GM19238 (cell line): ENCODE data around the gene TMA7B.
"Not testable (repeated sequence)": the region's sequence is repeated elsewhere in the genome, so short reads cannot be mapped to it uniquely, and the experiment has no call there.

ENCODE experiments used
- DNase-seq: peaks from one replicate; pipeline ENCODE4 v3.0.0; 2011; ENCODE audit warnings: low spot score; ENCODE audit not compliant: insufficient read length

The TMA7B gene

DNA sequence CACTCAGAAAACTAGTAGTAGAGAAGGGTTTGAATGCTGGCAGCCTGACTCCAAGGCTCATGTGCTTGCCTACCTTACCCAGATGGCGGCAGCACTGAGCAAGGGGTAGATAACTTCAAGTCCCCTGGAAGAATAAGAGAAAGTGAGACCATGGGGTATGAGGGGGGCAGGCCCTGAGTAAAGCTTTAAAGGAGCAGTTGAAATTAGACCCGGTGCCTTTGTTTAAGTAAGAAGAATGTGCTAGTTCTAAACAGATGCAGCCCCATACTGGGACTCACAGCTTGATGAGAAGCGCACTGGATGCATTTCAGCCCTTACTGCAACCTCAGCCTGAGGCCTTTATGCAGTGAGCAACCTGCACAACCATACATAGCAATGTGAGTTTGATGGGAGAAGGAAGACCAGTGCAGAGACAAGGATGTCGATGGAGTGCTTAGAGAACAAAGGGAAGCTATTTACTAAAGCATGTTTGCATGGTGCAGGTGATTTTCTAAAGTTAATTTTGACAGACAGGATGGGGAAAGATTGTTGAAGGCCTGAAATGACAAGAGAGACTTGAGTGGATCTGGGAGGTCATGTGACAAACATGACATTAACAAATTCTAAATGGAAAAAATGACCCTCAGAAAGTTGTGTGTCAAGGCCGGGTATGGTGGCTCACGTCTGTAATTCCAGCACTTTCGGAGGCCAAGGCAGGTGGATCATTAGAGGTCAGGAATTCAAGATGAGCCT, 27.1 kb upstream of the TMA7B start:
- no peak for DNase-seq

DNA sequence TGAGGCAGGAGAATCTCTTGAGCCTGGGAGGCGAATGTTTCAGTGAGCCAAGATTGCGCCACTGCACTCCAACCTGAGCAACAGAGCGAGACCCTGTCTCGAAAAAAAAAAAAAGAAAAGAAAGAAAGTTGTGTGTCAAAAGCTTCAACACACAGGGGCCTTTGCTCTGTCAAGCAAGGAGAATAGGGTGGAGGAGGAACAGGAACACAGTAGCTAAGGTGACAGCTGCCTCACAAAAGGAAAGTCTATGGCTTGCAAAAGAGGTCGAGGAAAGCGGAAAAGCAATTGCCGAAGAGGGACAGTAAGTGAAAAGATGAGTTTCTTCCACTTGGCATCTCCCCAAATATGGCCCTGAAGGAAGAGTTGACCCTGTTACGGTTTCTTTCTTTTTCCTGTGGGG, 26.5 kb upstream of the TMA7B start:
- DNase-seq: no peak

DNA sequence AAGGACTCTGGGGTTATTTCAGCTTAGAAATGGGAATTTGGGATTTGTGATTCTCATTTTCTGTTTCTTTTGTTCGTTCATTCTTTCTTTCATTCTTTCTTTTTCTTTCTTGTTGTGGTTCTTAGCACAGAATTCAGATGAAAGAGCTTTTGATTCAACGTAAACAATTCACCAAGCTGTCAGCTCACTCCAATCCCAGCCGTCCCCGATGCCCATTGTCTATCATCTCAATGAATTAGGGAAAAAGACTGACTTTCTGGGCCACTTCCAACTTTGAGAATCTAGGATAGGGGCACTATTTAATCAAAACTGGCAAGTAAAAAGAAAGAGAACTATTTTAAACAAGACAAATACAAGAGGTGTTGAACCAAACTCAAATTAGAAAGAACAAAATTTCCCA, 25.1 kb upstream of the TMA7B start:
- no peak for DNase-seq

DNA sequence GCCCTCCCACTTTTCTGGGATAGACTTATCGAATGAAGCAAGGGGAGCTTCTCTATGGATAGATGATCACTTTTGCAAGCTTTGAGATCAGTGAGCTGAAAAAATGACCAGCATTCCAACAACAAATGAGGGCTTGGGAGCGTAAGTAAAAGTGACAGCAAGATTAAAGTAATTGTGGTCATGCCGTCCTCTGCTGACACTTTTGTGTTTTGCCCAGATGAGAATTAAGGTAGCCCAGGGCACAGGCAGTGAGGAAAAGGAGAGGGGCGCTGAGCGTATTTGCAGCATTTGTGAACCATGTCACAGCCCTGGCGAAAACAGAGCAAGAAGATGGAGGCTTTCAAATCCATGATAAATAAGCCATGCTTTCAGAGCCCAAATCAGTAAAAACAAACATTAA, 24.6 kb upstream of the TMA7B start:
- DNase-seq: no peak

DNA sequence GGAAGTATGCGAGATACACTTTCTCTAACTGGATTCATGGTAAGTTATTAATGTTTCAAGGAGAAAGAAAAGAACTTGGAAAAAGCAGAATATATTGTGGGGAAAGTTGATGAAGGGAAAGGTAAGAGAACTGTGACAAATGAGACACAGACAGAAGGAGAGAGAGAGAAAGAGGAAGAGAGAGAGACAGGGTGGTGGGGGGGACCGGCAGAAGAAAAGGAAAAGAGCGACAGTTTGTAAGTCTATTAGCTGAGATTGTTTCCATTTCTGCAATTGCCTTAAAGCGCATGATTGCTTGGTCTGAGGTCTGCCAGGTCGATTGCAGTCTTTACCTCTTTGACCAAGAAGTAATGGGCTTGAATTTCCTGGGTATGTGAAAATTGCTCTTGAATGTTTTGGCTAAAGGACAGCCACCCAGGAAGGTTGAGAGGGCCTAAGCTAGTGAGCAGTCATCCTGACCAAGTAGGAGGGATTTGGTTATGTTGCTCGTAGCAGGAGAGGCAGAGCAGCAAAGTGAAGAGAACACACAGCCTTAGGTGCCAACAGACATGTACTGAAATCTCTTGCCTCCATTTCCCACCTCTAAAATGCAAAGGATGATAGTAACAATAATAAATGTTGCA, 23.6 kb upstream of the TMA7B start:
- DNase-seq: no peak

DNA sequence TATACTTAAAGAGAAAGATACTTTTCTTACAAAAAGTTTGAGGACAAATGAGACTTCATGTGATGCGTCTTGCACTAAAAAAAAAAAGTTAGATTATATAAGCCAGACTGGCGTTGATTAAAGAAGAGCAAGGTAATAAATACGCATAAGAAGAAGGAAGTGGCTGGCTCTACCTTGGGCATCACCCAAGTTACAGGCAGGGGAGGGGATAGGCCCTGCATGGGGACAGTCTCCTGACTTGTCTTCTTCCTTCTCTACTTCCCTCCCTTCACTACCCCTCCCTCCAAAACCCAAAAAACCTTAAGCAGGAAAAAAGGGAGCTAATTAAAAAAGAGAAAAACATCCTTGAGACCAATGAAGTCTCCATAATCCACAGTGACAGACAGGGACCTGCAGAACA, 22.3 kb upstream of the TMA7B start:
- DNase-seq: no peak

DNA sequence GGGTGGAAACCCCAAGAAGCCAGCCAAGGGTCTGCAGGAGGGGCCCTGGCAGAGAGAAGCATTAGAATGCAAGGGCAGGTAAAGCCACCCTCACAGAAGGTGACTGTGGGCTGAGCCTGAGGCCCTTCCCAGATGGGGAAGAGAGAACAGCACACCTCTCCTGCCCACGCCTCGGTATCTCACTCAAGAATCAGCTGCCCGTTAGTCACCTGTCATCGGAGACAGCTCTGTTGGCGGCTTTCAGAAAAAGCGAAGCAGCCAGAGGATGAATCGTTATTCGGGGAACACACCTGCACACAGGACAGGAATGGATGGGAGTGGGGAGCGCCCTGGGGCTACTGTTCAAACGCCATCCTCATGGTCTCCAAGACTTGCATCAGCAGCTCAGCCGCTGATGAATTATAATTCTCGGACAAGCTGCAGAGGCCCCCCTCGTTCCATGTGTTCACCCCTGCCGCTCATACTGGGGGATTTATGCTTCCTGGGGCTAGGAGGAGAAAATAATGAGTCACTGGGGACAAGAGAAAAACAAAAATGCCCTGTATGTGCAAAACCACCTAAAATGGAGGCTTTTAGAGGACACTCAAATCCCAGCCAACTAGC, 21.6 kb upstream of the TMA7B start:
- no peak for DNase-seq

DNA sequence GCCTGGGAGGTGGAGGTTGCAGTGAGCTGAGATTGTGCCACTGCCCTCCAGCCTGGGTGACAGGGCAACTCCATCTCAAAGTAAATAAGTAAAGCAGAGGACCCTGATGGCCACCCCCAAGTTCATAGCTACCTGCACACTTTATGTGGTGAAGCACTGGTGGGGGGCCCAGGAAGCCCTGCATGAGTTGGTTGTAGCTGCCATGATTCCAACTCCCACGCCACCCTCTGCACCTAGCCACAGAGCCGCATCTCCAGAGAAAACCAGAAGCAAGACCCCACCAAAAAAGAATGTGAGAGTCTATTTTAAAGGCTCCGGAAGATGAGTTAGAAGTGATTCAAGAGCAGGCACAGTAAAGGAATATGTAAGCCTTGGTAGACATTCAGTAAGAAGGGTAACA, 20.4 kb upstream of the TMA7B start:
- no peak for DNase-seq

DNA sequence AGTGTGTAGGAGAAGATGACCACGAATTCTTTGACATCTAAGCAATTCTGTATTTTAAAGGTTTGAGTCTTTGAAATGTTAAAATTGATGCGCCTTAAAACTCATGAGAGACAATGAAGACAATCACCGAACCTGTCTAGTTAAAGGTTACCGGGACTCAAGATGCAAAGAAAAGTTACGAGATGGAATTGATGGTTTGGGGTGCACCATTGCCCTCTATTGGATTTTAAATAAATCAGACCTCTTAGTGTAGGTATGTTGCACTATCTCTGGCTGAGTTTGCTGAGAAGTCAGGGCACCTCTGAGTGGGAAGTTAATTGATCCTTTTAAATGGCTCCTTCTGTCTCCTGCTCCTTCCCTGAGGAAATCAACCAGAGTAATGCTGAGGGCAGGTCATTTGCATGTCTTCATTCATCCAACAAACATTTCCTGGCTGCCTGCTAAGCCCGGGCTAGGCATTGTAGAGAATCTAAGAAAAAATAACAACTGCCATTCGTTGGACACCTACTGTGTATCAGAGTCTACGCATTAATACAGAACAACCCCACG, 19.4 kb upstream of the TMA7B start:
- DNase-seq: no peak

DNA sequence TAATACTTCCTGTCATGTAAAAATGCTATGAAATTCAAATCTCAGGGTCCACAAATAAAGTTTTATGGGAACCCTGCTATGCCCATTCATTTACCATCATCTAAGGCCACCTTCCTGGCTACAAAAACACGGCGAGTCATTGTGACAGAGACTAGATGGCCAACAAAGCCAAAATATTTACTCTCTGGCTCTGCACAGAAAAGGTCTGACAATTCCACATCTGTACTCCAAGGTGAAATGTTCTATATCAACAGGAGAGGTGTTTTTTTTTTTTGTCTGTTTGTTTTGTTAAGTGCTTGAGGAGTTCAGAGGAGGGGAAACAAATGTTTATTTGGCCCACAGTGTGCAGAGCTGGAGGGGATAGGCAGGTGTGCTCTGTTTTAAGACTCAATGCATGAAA, 18.6 kb upstream of the TMA7B start:
- no peak for DNase-seq

DNA sequence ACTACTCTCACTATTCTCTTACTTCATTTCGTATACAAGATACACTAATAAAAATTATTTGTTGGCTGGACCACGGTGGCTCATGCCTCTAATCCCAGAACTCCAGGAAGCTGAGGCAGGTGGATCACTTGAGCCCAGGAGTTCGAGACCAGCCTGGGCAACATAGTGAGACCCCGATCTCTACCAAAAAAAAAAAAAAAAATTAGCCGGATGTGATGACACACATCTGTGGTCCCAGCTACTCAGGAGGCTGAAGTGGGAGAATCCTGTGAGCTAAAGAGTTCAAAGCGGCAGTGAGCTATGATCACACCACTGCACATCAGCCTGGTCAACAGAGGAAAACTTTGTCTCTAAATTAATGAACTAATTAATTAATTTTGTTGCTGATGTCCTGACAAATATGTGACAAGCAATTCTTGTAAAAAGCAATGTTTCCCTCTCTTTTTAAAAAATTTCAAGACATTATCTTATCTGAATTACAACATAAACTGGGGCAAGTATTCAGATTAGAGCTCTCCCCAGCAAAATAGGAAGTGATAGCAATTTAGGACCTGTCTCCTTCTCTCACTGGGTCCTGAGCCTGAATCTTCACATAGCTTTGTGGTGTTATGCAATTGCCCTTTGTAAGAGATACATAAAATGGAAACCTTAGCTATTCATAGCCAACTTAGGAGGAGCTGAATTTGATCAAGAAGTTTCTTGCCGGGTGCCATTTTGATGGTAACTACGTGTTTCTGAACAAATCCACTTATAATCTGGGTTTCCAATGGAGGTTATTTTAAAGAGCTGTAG, 17.6 kb upstream of the TMA7B start:
- no peak for DNase-seq

DNA sequence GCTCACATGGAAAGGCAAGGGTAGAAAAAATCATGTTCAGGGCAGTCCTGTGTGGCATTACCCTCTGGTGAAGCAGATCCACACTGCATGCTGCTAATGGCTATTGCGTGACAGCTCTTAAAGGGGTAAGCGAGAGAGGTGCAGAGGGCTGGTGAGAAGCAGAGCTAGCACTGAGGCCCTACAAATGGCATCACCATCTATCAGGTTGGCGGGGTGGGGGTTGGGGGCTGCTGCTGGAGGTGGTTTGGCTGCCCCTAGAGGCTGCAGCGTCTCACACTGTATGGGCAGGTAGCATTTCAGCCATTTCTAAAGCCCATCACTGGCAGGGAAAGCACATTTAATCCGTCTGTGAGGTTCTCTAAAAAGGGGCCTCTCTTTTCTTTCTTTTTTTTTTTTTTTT, 16.9 kb upstream of the TMA7B start:
- no peak for DNase-seq

DNA sequence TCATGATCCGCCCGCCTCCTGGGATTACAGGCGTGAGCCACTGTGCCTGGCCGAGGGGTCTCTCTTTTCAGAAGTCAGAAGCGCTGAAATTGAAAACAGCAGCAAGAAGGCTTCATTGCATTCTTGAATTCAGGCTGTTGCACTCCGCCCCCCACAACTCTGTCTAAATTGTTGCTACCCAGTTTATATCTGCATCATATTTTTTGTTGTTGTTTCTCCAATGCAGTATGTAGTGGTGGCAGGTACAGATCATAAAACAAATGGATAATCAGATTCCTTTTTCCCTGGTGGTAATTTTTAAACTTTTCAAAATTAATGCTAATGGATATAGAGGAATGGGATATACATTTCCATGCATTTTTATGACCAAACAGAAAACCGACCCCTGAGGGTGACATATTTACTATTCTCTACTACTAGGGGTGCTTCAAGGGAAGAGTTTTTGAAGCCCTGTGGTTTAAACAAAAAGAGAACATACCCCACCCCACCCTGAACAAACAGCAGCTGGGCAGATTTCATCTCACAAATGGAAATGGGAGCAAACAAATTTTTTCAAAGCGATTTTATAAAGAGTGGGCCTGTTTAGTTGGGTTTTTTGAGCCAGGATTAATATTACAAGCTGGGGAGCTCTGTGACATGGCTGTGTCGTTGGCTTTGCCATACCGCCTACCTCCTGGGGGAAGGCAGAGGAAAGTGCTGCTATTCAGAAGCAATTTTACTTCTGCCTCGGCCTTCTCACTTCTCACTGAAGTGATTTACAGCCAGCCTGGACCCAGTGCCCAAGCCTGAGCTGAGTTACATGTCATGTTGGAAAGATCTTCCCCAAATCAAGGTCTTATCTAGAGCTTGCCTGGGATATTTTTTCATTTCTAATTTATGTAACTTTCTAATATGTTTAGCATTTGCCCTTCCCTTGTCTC, 16.0 kb upstream of the TMA7B start:
- DNase-seq: no peak

DNA sequence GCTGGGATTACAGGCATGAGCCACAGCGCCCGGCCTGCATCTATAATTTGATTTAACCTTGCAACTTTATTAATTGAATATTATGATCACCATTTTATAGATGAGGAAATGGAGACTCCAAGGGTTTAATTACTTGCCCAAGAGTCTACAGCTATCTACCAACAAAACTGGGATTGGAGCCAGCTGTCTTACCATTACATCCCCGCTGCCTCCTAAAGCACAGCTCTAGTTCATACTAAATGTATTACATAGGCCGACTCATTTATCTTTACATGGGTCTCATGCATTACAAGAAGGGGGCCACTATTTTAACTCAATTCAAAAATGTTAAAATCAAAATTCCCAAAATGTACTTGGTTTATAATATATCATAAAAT, 14.1 kb upstream of the TMA7B start:
- no peak for DNase-seq

DNA sequence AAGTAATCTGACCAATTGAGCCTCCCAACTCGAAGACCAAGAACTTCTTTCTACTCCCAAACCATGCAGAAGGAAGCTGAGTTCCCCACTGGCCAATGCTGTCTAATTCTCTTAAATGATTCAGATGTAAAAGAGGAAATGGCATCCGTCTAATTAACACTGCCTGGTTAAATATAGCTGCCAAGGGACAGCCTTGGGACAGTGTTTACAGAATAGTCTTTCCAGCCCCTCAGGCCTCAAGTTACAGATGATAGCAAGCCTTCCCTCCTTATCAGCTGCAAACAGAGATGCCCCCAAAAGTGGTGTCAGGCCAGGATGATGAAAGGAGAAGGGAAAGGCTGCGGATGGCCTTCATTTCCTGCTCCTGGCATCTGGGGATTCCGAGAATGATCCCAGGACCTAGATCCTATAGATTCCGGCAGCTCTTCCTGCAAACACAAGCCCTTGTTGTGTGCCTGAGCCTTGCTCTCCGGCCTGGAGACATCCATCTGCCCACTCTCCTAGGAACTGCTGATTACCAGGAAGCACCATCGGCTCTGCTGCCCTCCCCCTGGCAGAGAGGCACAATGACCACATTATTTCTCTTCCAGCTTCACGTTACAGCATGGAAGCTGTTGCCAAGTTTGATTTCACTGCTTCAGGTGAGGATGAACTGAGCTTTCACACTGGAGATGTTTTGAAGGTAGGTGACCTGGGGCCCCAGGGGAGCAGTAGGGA, 13.5 kb upstream of the TMA7B start:
- no peak for DNase-seq

DNA sequence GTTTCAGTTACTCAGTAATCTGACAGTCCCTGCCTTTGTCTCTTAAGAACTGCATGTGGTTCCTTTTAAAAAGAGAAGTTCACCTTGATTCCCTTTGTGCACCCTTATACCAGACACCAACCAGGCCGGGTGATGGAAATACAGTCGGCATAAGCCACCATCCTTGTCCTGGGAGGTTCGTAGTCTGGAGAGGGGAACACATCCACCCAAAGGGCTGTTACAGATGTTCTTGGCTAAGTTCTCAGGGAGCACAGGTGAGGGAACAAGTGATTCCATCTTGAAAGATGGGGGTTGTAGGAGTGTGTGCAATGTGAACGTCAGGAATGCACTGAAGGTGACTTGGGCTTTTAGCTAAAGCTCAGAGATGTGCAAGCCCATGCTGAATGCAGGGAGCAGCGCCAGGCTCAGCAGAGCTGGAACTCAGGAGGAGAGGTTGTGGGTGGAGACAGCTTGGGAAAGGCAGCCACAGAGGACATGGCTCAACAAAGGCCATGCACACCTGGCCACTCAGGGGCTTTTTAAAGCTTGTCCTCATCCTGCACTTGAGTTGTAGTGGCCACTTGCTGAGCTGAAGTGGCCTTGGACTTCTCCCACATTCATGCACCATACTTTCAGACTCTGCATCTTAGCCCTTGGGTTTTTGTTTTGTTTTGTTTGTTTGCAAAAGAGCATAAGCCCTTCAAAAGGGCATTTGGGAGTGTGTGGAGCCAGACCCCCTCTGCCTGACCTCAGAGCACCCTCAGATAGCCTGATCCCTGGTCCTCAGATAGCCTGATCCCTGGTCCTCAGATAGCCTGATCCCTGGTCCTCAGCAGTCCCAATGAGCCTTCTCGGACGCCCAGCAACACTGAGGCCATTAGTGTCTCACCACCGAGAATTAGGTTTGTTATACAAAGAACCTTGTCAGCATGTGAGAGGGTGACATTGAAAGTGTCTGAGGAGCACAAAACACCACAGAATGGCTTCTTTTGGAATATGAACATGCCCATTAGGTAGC, 12.7 kb upstream of the TMA7B start:
- no peak for DNase-seq

DNA sequence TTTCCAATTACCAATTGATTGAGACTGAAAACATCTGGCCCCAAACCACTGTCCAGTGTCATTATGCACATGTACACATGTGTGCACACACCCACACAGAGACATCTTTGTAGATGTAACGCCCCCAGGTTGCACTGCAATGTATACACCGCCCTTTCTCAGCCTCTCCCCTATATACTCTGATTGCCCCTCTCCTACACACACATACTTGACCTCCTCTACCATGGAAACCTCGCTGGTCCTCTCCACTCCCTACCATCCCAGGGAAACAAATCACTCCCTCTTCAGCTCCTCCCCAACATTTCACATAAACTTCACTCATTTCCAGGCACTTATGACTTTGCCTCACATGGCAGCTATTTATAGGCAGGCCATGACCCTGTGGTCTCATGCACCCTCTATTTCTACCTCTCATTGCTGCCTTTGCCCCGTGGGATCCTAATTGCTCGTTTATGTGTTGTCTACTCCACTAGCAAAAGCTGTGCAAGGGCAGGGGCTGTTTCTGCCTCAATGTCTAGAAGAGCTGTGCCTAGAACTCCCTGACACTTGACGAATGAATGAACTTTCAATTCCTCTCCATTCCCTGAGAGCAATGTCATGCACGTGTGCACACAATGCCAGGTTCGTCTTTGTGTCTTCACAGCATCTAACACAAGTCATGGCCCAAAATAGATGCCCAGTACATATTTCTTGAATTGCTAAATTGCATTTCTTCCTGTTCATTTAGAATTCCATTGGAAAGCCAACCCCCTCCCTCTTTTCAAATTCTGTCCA, 10.0 kb upstream of the TMA7B start:
- DNase-seq: no peak

DNA sequence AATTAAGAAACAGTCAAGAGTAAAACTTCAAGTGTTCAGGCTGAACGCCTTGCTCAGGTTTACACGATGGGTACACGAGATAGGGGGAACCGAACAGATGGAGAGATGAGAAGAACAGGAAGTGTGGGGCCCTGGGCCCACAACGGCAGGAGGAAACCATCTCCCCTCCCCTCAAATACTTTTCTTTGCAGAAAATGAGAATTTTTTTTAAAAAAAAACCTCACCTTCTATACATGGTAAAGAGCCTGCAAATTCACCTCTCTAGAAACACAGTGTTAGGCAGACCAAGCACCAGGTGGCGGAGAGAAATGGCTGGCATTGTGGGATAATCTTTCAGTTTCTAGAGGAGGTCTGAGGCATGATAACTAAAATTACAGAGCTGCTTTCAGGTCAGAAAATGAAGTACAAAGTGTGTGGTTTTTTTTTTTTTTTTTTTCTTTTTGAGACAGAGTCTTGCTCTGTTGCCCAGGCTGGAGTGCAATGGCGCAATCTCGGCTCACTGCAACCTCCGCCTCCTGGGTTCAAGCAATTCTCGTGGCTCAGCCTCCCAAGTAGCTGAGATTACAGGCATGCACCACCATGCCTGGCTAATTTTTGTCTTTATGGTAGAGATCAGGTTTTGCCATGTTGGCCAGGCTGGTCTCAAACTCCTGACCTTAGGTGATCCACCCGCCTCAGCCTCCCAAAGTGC, 8.4 kb upstream of the TMA7B start:
- DNase-seq: not testable (repeated sequence)
